Stimulated activated naive CD8-positive, alpha-beta T cell treated with anti-CD3 and anti-CD28 coated beads, Interleukin-15, Interleukin-2, amounts not matched to agents 100 U/mL and 50 U/mL, for 24 hours (primary cell): Measurements from ENCODE around the gene SWT1.
"Not testable (repeated sequence)": the region's sequence is repeated elsewhere in the genome, so short reads cannot be mapped to it uniquely, and the experiment has no call there.

Source experiments
- ATAC-seq: fragments of 150-1000 bp; cut with Tn5 transposase; one replicate; pipeline ENCODE4 v1.10.0; 2021
- DNase-seq: peaks from one replicate; pipeline ENCODE4 v3.0.0; 2021

Gene SWT1

GRCh38 chr1:185249563-185249962 is 92.6 kb downstream of the SWT1 start:
- ATAC-seq: no peak
- DNase-seq: no peak

- ATAC-seq: no peak
- no peak for DNase-seq
Observed at GRCh38 chr1:185250063-185250462, 93.1 kb downstream of the SWT1 start.

GRCh38 chr1:185251928-185252327 is 95.0 kb downstream of the SWT1 start:
- ATAC-seq: not testable (repeated sequence)

GRCh38 chr1:185252404-185252803 is 95.4 kb downstream of the SWT1 start:
- ATAC-seq, DNase-seq: not testable (repeated sequence)

More at GRCh38 chr1:185251928-185252327, 95.0 kb downstream of the SWT1 start:
- DNase-seq: not testable (repeated sequence)

- ATAC-seq, DNase-seq: not testable (repeated sequence)
Observed at GRCh38 chr1:185255595-185255994, 98.6 kb downstream of the SWT1 start.

GRCh38 chr1:185257116-185257949 is 100.4 kb downstream of the SWT1 start:
- not testable (repeated sequence) for DNase-seq, ATAC-seq

- DNase-seq (no peak), ATAC-seq (no peak)
Observed at GRCh38 chr1:185257950-185258208, 100.9 kb downstream of the SWT1 start.

GRCh38 chr1:185258676-185259075 is 101.7 kb downstream of the SWT1 start:
- ATAC-seq (no peak), DNase-seq (no peak)

GRCh38 chr1:185260611-185261010 is 103.6 kb downstream of the SWT1 start:
- DNase-seq: no peak
- no peak for ATAC-seq

GRCh38 chr1:185262151-185262550 is 105.2 kb downstream of the SWT1 start:
- ATAC-seq (no peak), DNase-seq (no peak)

- ATAC-seq (no peak), DNase-seq (no peak)
Observed at GRCh38 chr1:185263292-185263691, 106.3 kb downstream of the SWT1 start.

- no peak for ATAC-seq
- DNase-seq: no peak
Observed at GRCh38 chr1:185263780-185264179, 106.8 kb downstream of the SWT1 start.

- DNase-seq (no peak), ATAC-seq (no peak)
Observed at GRCh38 chr1:185265314-185265713, 108.3 kb downstream of the SWT1 start.

GRCh38 chr1:185267301-185267700 is 110.3 kb downstream of the SWT1 start:
- ATAC-seq (no peak), DNase-seq (no peak)

- ATAC-seq (no peak), DNase-seq (no peak)
Observed at GRCh38 chr1:185267701-185268100, 110.7 kb downstream of the SWT1 start.

- DNase-seq (no peak), ATAC-seq (no peak)
Observed at GRCh38 chr1:185268352-185268751, 111.4 kb downstream of the SWT1 start.

- no peak for ATAC-seq
- DNase-seq: no peak
Observed at GRCh38 chr1:185271921-185272320, 115.0 kb downstream of the SWT1 start.

GRCh38 chr1:185279571-185279970 is 122.6 kb downstream of the SWT1 start:
- ATAC-seq (no peak), DNase-seq (no peak)

GRCh38 chr1:185280589-185280988 is 123.6 kb downstream of the SWT1 start:
- ATAC-seq (no peak), DNase-seq (no peak)

- DNase-seq: no peak
- ATAC-seq: peak; percentile 60
Observed at GRCh38 chr1:185281245-185281644, 124.3 kb downstream of the SWT1 start.

GRCh38 chr1:185284116-185284515 is 127.1 kb downstream of the SWT1 start:
- DNase-seq (no peak), ATAC-seq (no peak)

GRCh38 chr1:185284533-185285276 is 127.7 kb downstream of the SWT1 start:
- DNase-seq (no peak), ATAC-seq (no peak)

GRCh38 chr1:185287451-185287850 is 130.5 kb downstream of the SWT1 start:
- no peak for DNase-seq
- no peak for ATAC-seq

- no peak for ATAC-seq
- no peak for DNase-seq
Observed at GRCh38 chr1:185288435-185288834, 131.5 kb downstream of the SWT1 start.
